Chondrocyte (in vitro differentiated cells): ENCODE results near the gene IFI35. TPM values are rescaled to one million over a fixed set of nuclear protein-coding genes. Genes with fewer than 3 reads are reported as not detected.
"Not testable (repeated sequence)": the region's sequence is repeated elsewhere in the genome, so short reads cannot be mapped to it uniquely, and the experiment has no call there.

Source experiments
- DNase-seq: peaks from one replicate; pipeline ENCODE4 v3.0.0; 2021; ENCODE audit warnings: mixed read lengths, low spot score
- H3K27ac Mint-ChIP-seq: one replicate; pipeline ENCODE4 v1.8.0; 2021; ENCODE audit warnings: mild to moderate bottlenecking, moderate library complexity, mixed read lengths; ENCODE audit not compliant: unreplicated experiment
- H3K27me3 Mint-ChIP-seq: 2 replicates; pipeline ENCODE4 v1.8.0; 2021; ENCODE audit warnings: low read depth, mixed read lengths
- H3K36me3 Mint-ChIP-seq: 2 replicates; pipeline ENCODE4 v1.8.0; 2021; ENCODE audit warnings: low read depth, mixed read lengths
- H3K4me1 Mint-ChIP-seq: 2 replicates; pipeline ENCODE4 v1.8.0; 2021; ENCODE audit warnings: low read depth, mild to moderate bottlenecking, mixed read lengths
- H3K4me3 Mint-ChIP-seq: one replicate; pipeline ENCODE4 v1.8.0; 2021; ENCODE audit warnings: mild to moderate bottlenecking, moderate library complexity, mixed read lengths; ENCODE audit not compliant: unreplicated experiment
- H3K9me3 Mint-ChIP-seq: 2 replicates; pipeline ENCODE4 v1.8.0; 2021; ENCODE audit warnings: low read depth, mixed read lengths
- total RNA-seq: library from RNA; stranded (reverse); gene quantifications from 3 replicates; pipeline ENCODE4 v1.2.1, GENCODE V29; 2021
- TF ChIP-seq, protein P1 (sequence below): fragments of 200-600 bp; sonication (generic); IDR thresholded peaks from 2 replicates; pipeline ENCODE4 v1.5.0; 2021; ENCODE audit warnings: antibody characterized with exemption, mild to moderate bottlenecking, moderate library complexity

IFI35 gene
- total RNA-seq, 1 donor from 2014 or later = 12.8 TPM

DNA sequence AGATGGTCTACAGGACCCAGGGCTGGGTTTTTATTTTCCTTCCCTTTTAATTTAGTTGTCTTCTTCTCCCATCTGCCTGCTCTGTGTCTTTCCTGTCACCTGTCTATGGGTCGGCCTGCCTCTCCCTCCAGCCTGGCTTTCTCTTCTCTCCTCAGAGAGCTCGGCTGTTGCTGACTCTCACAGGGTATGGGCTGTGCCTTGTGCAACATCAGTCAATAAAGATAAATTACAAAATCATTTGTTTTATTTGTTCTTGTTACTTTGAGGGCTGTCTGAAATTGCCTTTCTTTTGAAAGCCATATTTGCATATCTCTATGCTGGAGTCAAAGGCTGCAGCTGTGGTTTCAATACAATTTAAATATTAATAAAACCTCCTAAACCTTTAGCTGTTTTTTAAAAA is 34.1 kb downstream of the IFI35 start:
- H3K4me1 Mint-ChIP-seq = no peaks in the 10 kb centered on the region
- no peak overlapping the region for H3K4me3 Mint-ChIP-seq
- no peaks in the 10 kb centered on the region for H3K27me3 Mint-ChIP-seq
- DNase-seq = no peak
- TF ChIP-seq, protein P1, sequence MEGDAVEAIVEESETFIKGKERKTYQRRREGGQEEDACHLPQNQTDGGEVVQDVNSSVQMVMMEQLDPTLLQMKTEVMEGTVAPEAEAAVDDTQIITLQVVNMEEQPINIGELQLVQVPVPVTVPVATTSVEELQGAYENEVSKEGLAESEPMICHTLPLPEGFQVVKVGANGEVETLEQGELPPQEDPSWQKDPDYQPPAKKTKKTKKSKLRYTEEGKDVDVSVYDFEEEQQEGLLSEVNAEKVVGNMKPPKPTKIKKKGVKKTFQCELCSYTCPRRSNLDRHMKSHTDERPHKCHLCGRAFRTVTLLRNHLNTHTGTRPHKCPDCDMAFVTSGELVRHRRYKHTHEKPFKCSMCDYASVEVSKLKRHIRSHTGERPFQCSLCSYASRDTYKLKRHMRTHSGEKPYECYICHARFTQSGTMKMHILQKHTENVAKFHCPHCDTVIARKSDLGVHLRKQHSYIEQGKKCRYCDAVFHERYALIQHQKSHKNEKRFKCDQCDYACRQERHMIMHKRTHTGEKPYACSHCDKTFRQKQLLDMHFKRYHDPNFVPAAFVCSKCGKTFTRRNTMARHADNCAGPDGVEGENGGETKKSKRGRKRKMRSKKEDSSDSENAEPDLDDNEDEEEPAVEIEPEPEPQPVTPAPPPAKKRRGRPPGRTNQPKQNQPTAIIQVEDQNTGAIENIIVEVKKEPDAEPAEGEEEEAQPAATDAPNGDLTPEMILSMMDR = no peak
- H3K36me3 Mint-ChIP-seq = no peaks in the 10 kb centered on the region
- H3K27ac Mint-ChIP-seq = no peak overlapping the region
- H3K9me3 Mint-ChIP-seq = no peaks in the 10 kb centered on the region

DNA sequence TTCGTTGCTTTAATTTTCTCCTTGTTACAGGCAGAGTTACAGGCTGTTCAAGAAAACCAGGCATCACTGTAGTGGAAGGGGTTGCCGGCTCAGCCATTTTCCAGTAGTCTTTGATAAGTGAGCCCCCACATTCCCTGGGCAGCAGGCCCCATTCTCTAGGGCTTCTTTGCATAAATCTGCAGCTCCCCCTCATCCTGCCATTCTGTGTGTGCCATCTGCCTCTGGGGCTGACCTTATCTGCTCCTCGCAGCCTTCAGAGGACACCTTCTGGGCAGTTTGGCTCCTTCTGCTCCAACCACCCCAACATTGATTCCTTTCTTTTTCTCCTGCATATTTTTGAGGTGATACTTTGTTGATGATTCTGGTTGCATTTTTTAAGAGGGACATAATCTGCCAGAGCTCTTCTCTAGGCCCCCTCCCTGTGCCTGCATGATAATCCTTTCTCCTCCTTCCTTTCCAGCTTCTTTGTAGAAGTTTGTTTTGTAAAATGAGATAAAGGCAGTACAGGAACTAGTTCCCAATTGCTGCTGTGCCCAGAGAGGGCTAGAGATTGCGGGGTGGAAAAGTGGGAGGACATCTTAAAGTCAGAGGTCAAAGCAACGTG is 35.5 kb downstream of the IFI35 start:
- H3K27ac Mint-ChIP-seq = no peak overlapping the region
- TF ChIP-seq, protein P1 = no peak
- no peak overlapping the region for H3K4me3 Mint-ChIP-seq
- no peaks in the 10 kb centered on the region for H3K9me3 Mint-ChIP-seq
- no peaks in the 10 kb centered on the region for H3K36me3 Mint-ChIP-seq
- DNase-seq = no peak
- H3K4me1 Mint-ChIP-seq = no peaks in the 10 kb centered on the region
- H3K27me3 Mint-ChIP-seq = no peaks in the 10 kb centered on the region

DNA sequence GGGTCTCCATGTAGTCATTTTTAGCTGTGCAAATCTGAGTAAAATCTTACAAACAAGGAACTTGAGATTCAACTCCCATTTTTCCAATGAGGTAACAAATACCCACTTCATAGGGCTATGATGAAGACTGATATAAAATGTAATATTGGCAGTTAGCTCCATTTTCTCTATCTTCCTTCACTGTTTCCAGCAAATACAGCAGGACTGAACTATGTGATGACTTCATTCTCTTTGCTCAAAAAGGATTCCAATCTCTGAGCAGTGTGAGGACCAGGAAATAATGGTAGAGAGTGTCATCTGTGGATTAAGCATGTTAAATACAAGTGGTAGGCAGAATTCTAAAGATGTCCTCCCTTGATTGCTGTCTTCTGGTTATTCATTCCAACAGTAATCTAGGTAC is 36.7 kb downstream of the IFI35 start:
- Mint-ChIP-seq H3K27me3 (no peaks in the 10 kb centered on the region), H3K27ac (no peak overlapping the region), H3K4me1 (no peaks in the 10 kb centered on the region), H3K9me3 (no peaks in the 10 kb centered on the region), H3K36me3 (no peaks in the 10 kb centered on the region), H3K4me3 (no peak overlapping the region)
- DNase-seq = no peak
- TF ChIP-seq, protein P1 = no peak

DNA sequence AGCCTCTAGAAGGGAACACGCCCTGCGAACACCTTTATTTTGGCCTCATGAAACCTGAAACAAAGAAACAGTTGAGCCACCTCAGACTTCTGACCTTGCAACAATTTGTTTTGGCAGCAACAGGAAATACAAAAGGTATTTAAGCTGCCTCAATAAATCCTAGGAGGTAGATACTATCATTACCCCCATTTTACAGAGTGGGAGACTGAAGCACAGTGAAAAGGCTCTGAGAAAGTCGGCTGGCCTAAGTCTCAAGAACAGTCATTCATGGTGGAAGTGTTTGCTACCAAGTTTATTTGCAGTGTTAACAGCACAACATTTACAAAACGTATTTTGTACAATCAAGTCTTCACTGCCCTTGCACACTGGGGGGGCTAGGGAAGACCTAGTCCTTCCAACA is 37.4 kb downstream of the IFI35 start:
- no peak for DNase-seq
- Mint-ChIP-seq H3K27ac (no peak overlapping the region), H3K27me3 (no peaks in the 10 kb centered on the region), H3K4me3 (no peak overlapping the region), H3K36me3 (no peaks in the 10 kb centered on the region), H3K4me1 (no peaks in the 10 kb centered on the region), H3K9me3 (no peaks in the 10 kb centered on the region)
- TF ChIP-seq, protein P1 = no peak

DNA sequence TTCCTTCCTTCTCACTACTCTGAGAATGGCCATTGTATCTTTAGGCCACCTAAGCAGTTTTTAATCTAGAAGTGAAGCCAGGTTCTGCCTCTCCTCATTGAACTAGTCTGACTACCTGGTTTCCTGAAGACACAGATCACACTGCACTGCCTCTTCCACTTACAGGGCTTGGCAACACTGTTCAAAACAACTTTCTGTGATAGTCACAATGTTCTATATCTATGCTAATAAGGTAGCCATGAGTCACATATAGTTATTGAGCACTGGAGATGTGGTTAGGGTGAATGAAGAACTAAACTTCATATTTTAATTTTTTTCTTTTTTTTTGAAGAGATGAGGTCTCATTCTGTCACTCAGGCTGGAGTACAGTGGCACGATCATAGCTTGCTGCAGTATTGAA is 45.4 kb downstream of the IFI35 start:
- TF ChIP-seq, protein P1 = no peak
- no peak for DNase-seq
- no peaks in the 10 kb centered on the region for H3K9me3 Mint-ChIP-seq
- peaks cover 6% of the 10 kb centered on the region for H3K36me3 Mint-ChIP-seq
- no peaks in the 10 kb centered on the region for H3K27me3 Mint-ChIP-seq
- no peak overlapping the region for H3K4me3 Mint-ChIP-seq
- H3K4me1 Mint-ChIP-seq = no peaks in the 10 kb centered on the region
- no peak overlapping the region for H3K27ac Mint-ChIP-seq

DNA sequence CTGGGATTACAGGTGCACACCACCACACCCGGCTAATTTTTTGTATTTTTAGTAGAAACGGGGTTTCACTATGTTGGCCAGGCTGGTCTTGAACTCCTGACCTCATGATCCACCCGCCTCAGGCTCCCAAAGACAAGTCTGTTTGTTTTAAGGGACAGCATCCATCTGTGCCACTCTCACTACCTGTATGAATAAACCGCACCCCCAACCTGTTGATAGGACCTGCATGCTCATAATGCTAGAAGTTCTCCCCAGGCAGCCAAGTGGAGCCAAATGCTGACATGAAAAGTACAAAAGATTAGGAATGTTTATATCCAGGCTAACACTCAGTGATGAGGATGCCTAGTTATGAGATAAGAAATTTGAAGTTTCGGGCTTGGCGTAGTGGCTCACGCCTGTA is 46.4 kb downstream of the IFI35 start:
- not testable (repeated sequence) for H3K27me3 Mint-ChIP-seq, H3K27ac Mint-ChIP-seq, H3K4me1 Mint-ChIP-seq, H3K36me3 Mint-ChIP-seq, DNase-seq, H3K9me3 Mint-ChIP-seq, H3K4me3 Mint-ChIP-seq
